Inflammatory macrophage (primary cell): ENCODE measurements around the gene KAZN.
A peak's percentile ranks its signal among the peaks of the same experiment; 100 is the strongest.
"Not testable (repeated sequence)": the region's sequence is repeated elsewhere in the genome, so short reads cannot be mapped to it uniquely, and the experiment has no call there.

ENCODE experiments used
- DNase-seq, 2 donors: peaks; one replicate each; pipeline ENCODE4 v3.0.0-alpha.2; 2020 to 2022
- total RNA-seq, 18 experiments: gene quantifications; one replicate each; lab custom pipeline; 2026; ENCODE audit warnings: mixed read lengths in 6 of 18, inconsistent platforms in 2 of 18; lab: John Stamatoyannopoulos, UW

Gene KAZN
- 0.11 to 1.7 (median 0.51) reads per million in 18 experiments for total RNA-seq

DNA sequence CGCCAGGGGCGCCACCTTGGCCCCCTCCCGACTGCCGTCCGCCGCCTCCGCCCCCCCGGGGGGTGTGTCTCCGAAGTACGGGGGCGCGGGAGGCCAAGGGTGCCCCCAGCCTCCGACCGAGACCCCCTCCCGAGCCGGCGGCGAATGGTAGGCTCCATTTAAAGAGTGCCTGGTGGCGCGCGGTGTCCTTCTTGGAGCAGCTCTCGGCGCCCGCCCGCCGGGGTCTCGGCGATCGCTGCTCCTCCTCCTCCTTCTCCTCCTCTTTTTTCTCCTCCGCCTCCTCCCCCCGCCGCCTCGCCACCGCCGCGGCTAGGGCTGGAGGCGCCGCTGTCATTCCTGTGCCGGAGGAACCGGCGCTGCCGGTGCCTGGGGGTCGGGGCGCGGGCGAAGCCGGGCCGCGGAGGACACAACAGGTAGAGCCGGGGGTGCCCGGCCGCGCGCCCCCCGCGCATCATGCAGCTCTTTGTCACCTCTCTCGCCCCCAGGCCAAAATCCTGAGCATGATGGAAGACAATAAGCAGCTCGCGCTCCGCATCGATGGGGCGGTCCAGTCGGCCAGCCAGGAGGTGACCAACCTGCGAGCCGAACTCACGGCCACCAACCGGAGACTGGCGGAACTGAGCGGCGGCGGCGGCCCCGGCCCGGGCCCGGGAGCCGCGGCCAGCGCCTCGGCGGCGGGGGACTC, at the start of gene KAZN:
Gene KAZN (plus strand): TSS at position 188 of the 685 bp plus-strand sequence.
- no peak for DNase-seq

DNA sequence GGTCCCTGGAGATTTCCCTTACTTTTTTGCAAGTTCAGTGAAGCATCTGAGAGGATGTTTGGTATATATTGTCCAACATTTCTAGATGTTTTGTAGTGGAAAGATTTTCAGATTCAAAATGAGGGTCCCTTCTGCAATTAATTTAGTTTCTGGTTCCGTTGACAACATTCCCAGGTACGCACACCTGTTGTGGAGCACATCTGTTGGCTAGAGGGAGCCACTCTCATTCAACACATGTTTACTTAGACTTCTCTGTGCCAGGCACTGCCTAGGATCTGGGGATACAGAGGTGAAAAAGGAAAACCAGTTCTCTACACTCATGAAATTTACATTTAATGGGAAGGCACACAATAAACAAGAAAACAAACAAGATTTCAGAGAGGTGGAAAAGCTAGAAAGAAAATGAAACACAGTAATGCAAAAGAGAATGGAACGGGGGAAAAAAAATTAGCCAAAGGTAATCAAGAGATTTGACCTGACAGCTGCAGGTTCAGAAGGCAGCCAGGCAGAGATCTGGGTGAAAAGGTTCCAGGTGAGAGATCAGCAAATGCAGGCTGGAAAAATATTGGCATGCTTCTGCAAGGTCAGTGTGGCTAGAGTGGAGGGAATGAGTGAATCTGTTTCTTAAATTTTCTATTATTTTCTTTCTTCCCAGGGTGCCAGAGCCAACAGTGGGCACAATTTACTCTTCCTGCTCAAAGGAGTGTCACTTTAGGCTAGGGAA, 48.4 kb upstream of the KAZN start:
- no peak for DNase-seq

DNA sequence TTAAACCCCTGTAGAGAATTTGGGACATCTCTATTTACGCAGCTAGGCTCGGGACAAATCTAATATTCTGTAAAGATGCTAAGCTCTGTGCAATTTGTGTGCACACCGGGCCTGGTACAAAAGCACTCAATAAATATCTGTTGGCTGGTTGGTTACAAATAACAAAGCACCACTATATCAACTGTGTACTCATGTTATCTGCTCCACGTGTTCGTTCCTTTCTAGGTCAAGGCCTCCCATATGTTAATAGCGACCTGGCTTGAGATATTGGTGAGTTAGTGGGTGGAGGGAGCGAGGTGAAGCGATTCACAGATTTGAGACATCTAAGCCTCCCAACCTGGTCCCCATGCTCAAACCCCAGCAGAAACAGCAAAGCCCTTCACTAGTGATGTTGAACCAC, 47.1 kb upstream of the KAZN start:
- no peak for DNase-seq

DNA sequence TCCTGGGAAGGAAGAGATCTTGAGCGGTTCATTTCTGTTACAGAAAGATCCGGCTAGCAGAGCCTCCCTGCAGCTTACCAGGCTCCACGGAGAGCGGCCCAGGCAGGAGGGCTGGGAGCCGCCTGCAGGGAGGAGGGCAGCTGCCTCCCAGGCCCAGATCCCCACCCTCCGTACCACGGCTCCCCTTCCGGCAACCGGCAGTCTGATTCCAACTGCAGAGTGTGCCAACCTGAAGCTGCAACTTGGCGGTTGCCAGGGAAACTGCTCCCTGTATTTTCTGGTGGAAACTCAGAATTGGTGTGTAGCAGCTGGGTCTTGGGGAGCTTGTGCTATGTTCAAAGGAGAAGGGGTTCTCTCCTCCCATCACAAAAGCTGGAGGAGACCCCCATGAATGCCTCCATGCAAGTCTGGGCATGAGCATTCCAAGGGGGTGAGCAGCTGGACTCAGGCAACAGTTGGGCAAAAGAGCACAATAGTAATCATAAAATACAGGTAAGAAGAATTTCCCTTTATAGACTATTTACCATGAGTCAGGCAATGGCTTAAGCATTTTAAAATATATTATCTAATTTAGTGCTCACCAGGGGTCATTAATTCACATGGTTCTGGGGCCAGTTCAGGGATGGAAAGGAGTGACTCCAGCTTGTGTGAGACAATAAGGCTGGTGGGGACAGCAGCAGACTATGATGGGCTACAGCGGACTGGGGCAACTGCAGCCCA, 46.1 kb upstream of the KAZN start:
- no peak for DNase-seq

DNA sequence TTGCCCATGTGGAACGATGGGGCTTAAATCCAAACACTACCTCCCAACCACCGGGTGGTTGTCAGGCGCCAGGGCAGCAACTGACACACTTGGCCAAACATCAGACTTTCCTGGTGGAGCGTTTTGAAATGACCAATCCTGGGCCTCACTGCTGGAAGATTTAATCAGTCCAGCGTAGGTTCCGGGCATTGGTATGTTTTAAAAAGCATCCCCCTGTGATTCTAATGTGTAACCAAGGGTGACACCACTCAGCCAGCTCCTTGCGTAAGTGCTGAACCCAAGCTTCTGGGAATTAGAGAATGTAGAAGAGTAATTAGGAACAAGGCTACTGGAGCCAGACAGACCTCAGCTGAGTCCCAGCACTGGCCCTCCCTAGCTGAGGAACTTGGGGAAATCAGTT, 44.8 kb upstream of the KAZN start:
- no peak for DNase-seq

DNA sequence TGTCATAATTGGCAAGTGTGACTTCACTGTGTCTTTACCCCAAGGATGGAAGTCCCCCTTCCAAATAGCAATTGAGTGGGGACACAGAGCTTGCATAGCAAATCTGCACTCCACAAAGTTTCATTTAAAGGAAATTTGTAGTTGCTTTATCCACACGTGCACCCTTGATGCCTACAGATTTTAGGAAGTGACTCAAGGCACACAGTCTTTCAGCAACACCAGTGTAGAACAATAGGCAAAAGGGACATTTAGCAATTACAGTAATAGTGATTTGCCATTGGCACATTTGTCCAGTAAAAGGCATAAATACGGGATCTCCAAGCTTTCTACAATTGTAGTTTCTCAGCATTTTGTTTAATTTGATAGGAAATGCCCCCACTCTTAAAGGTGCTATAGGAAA, 43.4 kb upstream of the KAZN start:
- DNase-seq, result peak; percentile 41 to 53

DNA sequence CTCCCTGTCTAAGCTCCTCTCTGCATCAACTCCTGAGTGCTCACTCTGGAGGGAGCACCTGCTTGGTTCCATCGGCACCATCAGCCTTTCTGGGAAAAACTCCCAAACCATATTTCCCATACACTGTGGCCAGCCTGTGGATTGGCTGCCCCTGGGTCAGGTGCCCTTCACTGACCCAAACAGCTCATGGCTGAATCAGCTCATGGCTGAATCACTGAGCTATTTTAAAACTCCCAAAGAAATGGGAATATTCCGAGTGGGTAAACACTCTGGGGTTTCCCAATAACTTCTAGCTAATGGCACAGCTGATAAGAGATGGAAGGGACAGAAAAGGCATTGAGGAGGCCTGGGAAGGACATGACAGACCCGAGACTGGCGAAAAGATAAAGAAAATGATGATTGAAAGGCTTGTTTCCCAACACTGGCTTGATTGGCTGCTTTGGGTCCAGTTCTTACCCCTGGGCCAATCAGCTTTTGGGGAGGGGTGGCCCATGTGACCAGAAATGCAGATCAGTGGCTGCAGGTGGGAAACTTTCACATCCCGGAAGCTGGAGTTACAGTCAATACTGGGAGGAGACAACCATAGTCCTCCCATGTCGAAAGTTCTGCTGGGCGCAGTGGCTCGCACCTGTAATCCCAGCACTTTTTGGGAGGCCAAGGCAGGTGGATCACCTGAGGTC, 37.3 kb upstream of the KAZN start:
- no peak for DNase-seq

DNA sequence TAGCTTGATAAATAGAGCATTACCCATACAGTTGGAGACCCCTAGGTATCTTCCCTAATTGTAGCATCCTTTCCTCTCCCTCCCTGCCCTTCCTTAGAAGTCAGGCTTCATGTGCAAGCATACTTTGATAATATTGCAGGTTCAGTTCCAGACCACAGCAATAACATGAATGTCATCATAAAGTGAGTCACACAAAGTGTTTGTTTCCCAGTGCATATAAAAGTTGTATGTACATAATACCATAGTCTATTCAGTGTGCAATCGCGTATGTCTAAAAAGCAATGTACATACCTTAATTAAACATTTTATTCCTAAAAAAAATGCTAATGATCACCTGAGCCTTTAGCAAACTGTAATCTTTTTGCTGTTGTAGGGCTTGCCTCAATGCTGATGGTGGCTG, 33.4 kb upstream of the KAZN start:
- no peak for DNase-seq

DNA sequence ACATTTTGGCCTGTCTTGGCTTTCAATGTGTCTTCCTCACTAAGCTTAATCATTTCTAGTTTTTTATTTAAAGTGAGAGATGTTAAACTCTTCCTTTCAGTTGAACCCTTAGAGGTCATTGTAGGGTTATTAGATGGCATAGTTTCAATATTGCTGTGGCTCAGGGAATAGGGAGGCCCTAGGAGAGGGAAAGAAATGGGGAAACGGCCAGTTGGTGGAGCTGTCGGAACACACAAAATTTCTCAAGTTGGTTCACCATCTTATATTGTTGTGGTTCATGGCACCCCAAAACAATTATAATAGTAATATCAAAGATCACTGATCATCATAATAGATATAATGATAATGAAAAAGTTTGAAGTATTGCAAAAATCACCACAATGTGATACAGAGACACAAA, 31.4 kb upstream of the KAZN start:
- DNase-seq, result peak in 1 of 2 donors; percentile 17

DNA sequence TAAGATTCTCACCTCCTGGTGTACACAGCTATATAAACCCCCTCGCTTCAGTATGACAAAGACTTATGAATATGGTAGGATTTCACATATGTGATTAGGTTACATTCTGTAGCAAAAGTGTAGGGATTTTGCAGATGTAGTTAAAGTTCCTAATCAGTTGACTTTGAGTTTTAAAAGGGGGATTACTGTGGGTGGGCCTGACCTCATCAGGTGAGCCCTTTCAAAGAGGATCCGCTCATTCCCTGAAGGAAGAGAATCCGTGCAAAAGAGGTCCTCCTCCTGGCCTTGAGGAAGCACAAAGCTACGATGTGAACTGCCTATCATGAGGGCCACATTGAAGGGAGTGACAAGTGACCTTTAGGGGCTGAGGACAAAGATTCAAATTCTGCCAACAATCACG, 30.6 kb upstream of the KAZN start:
- DNase-seq, result no peak

DNA sequence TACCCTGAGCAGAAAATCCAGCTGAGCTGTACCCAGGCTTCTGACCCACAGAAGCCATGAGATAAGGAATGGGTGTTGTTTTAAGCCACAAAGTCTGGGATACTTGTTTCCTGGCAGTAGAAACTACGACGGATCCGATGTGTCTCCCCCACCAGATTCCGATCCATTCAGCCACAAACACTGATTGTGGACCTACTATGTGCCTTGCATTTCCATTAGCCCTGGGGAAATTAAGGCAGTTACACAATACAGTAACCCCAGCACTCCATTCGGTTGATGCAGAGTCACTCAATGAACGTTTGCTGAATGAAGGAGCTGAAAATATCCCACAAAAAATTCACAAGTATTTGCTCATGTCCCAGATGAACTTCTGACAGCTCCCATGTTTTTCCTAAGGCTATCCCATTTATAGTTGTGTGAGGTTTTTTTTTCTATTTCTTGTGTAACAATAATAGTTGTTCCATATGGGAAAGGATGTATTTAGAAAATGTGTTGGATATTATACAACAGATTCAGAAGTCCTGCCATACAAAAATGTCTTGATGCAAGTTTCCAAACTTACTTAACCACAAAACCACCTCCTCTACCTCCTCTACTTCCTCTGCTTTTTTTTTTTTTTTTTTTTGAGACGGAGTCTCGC, 29.6 kb upstream of the KAZN start:
- DNase-seq, result no peak

DNA sequence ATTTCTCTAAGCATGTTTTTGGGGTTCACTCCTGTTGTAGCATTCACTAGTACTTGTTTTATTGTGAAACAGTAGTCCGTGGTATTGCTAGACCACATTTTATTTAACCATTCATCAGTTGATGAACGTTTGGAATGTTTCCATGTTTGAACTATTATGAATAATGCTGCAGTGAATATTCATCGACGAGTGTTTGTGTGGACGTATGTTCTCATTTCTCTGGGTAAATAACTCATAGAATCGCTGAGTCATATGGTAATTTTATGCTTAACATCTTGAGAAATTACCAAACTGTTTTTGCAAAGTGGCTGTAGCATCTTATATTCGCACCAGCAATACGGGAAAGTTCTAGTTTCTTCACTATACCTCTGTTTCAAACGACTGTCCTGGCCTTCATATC, 28.0 kb upstream of the KAZN start:
- no peak for DNase-seq

DNA sequence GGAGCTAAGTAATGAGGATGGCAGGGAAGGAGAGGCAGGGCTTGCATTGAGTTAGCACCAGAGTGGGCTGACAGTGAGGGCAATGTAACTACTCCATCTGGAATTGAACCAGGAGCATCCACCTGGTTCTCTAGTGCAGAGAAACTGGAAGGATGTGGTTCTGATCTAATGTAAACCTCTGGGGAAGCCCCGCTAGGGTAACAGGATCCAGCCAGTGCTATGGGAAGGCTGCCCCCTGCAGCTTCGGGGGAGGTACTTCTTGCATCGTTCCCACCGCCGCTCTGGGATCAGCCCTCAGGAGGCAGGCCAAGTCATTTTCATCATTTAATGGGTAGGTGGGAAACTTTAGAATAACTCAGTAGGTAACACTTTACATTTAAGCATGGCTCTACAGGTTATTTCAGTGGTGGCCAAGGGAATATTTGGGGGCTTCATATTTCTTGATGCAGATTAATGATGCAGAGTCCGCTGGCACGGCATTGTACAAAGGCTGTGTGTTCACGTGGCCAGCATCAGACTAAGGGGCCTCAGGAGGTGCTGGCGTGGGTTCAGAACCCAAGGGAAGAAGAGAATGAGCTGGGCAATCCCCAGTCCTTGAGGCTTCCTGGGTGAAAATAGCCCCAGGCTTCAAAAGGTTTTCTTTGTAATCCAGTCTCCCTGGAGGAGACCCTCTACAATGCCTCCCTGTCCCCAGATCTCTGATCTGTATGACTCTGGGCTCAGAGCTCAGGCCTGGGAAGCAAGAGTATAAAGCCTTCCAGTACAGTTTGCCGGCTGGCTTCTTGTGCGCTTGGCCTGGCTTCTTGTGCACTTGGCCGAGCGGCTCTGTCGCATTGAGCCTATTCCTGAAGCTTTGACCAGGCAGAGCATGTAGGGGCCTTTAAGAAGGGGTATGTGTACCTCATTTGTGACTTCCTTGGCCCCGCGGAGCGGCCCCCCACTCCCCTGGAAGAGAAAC, 26.4 kb upstream of the KAZN start:
- DNase-seq, result no peak

DNA sequence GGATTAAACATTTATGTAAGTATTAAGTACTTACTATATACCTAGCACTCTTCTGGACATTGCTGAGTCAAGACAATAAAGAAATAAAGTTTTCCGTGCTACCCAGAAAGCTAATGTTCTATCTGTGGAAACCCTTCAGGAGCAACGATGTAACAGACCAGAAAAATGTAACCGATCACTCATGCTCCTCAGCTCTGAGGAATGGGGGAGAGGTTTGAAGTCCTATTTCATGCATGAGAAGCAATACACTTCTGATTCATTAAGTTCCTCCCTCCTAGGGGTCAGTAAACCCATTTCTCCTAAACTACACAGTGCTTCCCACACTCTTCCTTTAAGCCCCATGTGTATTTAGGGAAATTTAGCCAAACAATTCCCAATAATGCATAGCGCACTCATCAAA, 25.6 kb upstream of the KAZN start:
- no peak for DNase-seq

DNA sequence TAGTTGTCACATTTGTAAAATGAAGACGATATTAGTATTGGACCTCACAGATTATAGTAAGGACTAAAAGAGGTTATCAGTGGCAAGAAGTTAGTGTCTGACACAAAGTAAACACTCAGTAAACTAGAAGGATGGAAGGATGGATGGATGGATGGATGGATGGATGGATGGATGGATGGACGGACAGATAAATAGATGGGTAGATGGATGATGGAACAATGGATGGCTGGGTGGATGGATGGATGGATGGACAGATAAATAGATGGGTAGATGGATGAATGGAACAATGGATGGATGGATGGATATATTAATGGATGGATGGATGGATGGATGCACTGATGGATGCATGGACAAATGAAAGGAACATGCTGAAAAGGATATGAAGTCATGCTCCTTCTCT, 22.3 kb upstream of the KAZN start:
- no peak for DNase-seq

DNA sequence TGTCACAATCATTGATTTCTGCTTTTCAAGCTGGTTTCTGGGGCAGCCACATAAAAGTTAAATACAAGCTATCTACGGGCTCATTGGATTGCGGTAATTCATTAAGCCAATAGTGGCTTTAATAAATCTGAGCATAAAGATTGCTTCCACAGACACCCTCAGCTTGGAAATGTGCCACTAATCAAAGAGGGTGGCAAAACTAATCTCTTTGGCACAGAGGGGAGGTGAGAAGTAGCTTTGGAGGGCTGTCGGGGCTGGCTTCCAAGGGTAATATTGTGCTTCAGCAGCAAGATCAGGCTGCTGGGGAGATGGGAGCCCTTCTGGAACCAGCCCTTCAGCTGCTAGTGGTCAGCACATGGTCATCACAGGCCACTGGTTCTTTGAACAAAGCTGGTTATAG, 21.2 kb upstream of the KAZN start:
- no peak for DNase-seq

DNA sequence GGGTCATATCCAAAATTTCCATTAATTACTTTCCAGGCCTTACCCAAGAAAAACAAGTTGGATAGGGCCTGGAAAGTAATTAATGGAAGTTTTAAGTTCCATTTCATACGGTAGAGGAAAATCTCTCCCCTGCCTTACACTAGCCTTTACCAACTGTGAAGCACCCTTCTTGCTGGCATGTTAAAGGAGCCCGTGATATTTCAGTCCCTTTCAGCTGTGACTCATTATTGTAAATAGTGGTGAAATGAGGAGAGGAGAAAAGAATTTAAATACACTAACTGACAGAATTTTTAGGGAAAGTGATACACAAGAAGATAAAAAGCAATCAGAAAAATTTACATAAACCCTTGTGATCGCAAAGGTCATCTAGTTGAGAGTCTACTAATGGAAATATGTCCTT, 20.3 kb upstream of the KAZN start:
- DNase-seq, result no peak

DNA sequence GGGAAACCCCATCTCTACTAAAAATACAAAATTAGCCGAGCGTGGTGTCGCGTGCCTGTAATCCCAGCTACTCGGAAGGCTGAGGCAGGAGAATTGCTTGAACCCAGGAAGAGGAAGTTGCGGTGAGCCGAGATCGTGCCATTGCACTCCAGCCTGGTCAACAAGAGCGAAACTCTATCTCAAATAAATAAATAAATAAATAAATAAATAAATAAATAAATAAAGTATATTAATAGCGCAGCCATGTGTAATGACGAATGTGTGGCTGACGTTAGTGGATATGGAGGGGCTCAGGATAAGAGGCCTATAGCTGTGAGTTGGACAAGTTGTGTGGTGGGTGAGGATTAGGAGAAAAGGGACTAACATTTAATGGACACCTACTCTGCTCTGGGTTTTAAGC, 18.2 kb upstream of the KAZN start:
- not testable (repeated sequence) for DNase-seq

DNA sequence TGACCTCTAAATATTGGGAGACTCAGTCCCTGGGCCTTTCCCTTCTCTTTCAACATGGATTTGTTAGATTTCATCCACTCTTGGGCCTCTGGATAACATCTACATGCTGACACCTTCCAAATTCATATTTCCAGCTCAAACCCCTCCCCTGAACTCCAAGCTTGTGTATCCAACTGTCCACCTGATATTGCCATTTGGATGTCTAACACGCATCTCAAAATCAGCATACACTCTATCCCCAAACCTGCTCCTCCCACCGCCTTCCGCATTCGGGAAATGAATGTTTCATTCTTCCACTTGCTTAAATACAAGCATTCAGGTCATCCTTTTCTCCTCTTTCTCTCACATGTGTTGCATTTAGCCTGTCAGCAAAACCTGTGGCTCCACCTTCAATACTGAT, 17.5 kb upstream of the KAZN start:
- no peak for DNase-seq

DNA sequence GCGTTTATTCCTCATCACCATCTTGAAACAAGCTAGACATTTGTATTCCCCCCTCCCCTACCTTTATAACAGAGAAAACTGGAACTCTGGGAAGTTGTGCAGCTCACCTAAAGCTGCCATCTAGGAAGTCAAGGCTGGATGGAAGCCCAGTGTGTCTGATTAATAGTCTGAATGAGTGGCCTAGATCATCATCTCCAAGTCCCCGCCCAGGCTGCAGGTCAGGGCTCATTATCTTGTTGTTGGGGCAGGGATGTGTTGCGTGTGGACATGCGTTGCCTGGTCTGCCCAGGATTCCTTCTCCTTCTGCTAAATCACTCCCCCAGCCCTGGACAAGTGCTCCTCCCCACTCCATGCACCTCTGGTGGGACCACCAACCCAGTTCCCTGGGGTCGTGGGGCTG, 14.7 kb upstream of the KAZN start:
- no peak for DNase-seq

DNA sequence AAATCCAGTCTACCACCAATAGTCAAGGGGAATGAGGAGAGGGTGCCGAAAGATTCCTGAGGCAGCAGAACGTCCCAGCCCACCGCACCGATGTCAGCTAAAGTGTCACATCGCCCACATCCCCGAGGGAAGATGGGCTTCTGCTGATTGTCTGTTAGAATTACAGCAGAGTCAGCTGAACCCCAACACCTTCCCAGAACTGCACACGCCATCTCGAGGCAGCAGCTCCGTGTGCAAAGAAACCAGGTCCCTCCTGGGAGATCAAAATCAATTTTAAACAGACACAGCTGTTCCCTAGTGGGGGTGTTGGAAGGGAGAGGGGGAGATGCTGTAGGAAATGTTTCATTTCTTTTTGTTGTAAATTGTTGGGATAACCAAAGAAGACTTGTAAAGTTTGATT, 12.8 kb upstream of the KAZN start:
- no peak for DNase-seq
